Bronchial epithelial cell (primary cell): ENCODE data around the gene CERT1. TPM values are rescaled to one million over a fixed set of nuclear protein-coding genes. Genes with fewer than 3 reads are reported as not detected.

Source experiments
- DNase-seq: peaks from one replicate; pipeline ENCODE4 v3.0.0-alpha.2; 2010; ENCODE audit warnings: low read depth
- FAIRE-seq: peaks from 2 replicates; lab custom pipeline; 2011; peaks lifted over from hg19 to GRCh38; lab: Jason Lieb, UNC
- H3K27me3 ChIP-seq: 2 replicates; pipeline ENCODE4 v1.5.1; 2011; ENCODE audit warnings: low read length; ENCODE audit not compliant: control insufficient read depth, insufficient read depth
- H3K36me3 ChIP-seq: 2 replicates; pipeline ENCODE4 v1.5.1; 2011; ENCODE audit warnings: low read length; ENCODE audit not compliant: control insufficient read depth, insufficient read depth
- H3K4me3 ChIP-seq: 2 replicates; pipeline ENCODE4 v1.5.1; 2011; ENCODE audit warnings: mild to moderate bottlenecking, low read depth, low read length, control low read depth
- CTCF ChIP-seq: IDR thresholded peaks from 2 replicates; pipeline ENCODE4 v1.5.1; 2011; ENCODE audit warnings: mild to moderate bottlenecking, moderate library complexity, low read length, control low read depth, inconsistent platforms; ENCODE audit not compliant: insufficient read depth, severe bottlenecking
- total RNA-seq: library from RNA; depleted of rRNA; stranded (reverse); fragments of >200 nt; gene quantifications from 2 replicates; pipeline ENCODE4 v1.2.1, GENCODE V29; 2014

CERT1 gene
- total RNA-seq, 1 donor from 2014 or later: 20.5 TPM

GRCh38 chr5:75412111-75412990 lies 99.1 kb downstream of the CERT1 start:
- DNase-seq (no peak), FAIRE-seq (no peak)
- TF ChIP-seq CTCF: no peak
- H3K4me3 ChIP-seq: no peak overlapping the region
- no peaks in the 10 kb centered on the region for H3K36me3 ChIP-seq
- no peaks in the 10 kb centered on the region for H3K27me3 ChIP-seq

GRCh38 chr5:75405296-75405695 lies 106.1 kb downstream of the CERT1 start:
- peak; percentile 68 for DNase-seq
- no peak overlapping the region for H3K4me3 ChIP-seq
- H3K27me3 ChIP-seq: no peaks in the 10 kb centered on the region
- FAIRE-seq: no peak
- peaks cover 1% of the 10 kb centered on the region for H3K36me3 ChIP-seq
- no peak for TF ChIP-seq CTCF

GRCh38 chr5:75395277-75395676 lies 116.2 kb downstream of the CERT1 start:
- no peak for FAIRE-seq
- no peak for DNase-seq
- Histone ChIP-seq H3K4me3 (no peak overlapping the region), H3K27me3 (no peaks in the 10 kb centered on the region), H3K36me3 (peaks cover 2% of the 10 kb centered on the region)
- TF ChIP-seq CTCF: no peak

GRCh38 chr5:75389430-75389829 lies 122.0 kb downstream of the CERT1 start:
- FAIRE-seq: no peak
- no peak overlapping the region for H3K4me3 ChIP-seq
- DNase-seq: no peak
- no peaks in the 10 kb centered on the region for H3K27me3 ChIP-seq
- TF ChIP-seq CTCF: no peak
- peaks cover 2% of the 10 kb centered on the region for H3K36me3 ChIP-seq

- TF ChIP-seq CTCF: no peak
- FAIRE-seq (no peak), DNase-seq (peak; percentile 24)
- peaks cover 2% of the 10 kb centered on the region for H3K36me3 ChIP-seq
- H3K4me3 ChIP-seq: no peak overlapping the region
- no peaks in the 10 kb centered on the region for H3K27me3 ChIP-seq
Measured at GRCh38 chr5:75387806-75388205, 123.6 kb downstream of the CERT1 start.
